Measurements from ENCODE around the gene DNM3. TPM values are rescaled to one million over a fixed set of nuclear protein-coding genes. Genes with fewer than 3 reads are reported as not detected.

DNM3 gene
- total and polyA plus RNA-seq, 2 of the 8 experiments (the other 6 are each of a cell fraction or from before 2014, with no cell fraction given), result 2.0 to 8.5 TPM

GRCh38 chr1:172220376-172220775 is 379.1 kb downstream of the DNM3 start:
- Histone ChIP-seq H3K9ac (replicated peaks in 1 of 4; ENCODE audit: extremely low read depth in 1 of 4, low read depth in 3 of 4, low read length in 3 of 4) (no peak overlapping the region), H4K8ac (ENCODE audit: extremely low read depth, insufficient read depth, low read length) (no peak overlapping the region), H2BK12ac (ENCODE audit: low read depth, low read length) (no peak overlapping the region), H3K4me3 (ENCODE audit: extremely low read depth in 1 of 4, insufficient read depth in 2 of 4, low read depth in 3 of 4, low read length in 4 of 4) (no peak overlapping the region), H3K18ac (ENCODE audit: extremely low read depth, low read length) (no peak overlapping the region), H3K79me2 (ENCODE audit: control insufficient read depth in 1 of 2, insufficient read depth in 2 of 2, low read length in 2 of 2) (no peaks in the 10 kb centered on the region), H3K36me3 (ENCODE audit: control insufficient read depth in 2 of 4, insufficient read depth in 4 of 4, low read length in 3 of 4) (no peaks in the 10 kb centered on the region), H3K4ac (replicated peaks; ENCODE audit: insufficient read length, low read depth, low read length) (no peak overlapping the region), H4K5ac (ENCODE audit: insufficient read length, low read depth, low read length) (no peak overlapping the region), H3K27me3 (replicated peaks in 1 of 4; ENCODE audit: control insufficient read depth in 3 of 4, extremely low read depth in 1 of 4, insufficient read depth in 3 of 4, low read length in 3 of 4) (no peaks in the 10 kb centered on the region), H4K91ac (replicated peaks; ENCODE audit: insufficient read length, low read length) (no peak overlapping the region), H2AK5ac (ENCODE audit: low read depth, low read length) (no peak overlapping the region), H2BK20ac (ENCODE audit: low read length) (no peak overlapping the region), H4K20me1 (replicated peaks in 1 of 2; ENCODE audit: control insufficient read depth in 1 of 2, insufficient read depth in 2 of 2, low read length in 2 of 2) (no peaks in the 10 kb centered on the region), H2BK15ac (ENCODE audit: low read length) (no peak overlapping the region), H3K23ac (ENCODE audit: insufficient read length) (no peak overlapping the region), H3K4me1 (replicated peaks in 1 of 4; ENCODE audit: control insufficient read depth in 3 of 4, insufficient read depth in 4 of 4, low read length in 3 of 4) (no peaks in the 10 kb centered on the region), H3K4me2 (ENCODE audit: insufficient read depth in 1 of 2, low read depth in 2 of 2, low read length in 2 of 2) (no peak overlapping the region), H2BK5ac (ENCODE audit: low read depth, low read length) (no peak overlapping the region), H3K23me2 (ENCODE audit: low read depth, low read length) (no peaks in the 10 kb centered on the region), H2AFZ (ENCODE audit: low read length) (no peak overlapping the region), H3K56ac (replicated peaks; ENCODE audit: insufficient read length, low read depth, low read length) (no peak overlapping the region), H3K9me3 (ENCODE audit: insufficient read depth in 2 of 2, low read depth in 1 of 2, low read length in 1 of 2) (no peaks in the 10 kb centered on the region), H3K79me1 (ENCODE audit: low read depth, low read length) (no peaks in the 10 kb centered on the region), H2BK120ac (replicated peaks; ENCODE audit: low read depth, low read length) (no peak overlapping the region), H3K14ac (ENCODE audit: insufficient read length) (no peak overlapping the region), H3K27ac (ENCODE audit: low read depth, low read length) (no peak overlapping the region)
- POLR2A ChIA-PET (ENCODE audit: partially characterized antibody), result no interaction called here
- 88% methylated on average over 2 of the region's 2 CpGs; no CpG with 5 or more reads in 1 of the 2 experiments for WGBS, 2 experiments (ENCODE audit: extremely low coverage in 1 of 2, insufficient coverage in 1 of 2, insufficient read length in 1 of 2, insufficient replicate concordance in 2 of 2, low coverage in 1 of 2, low lambda C conversion rate in 2 of 2, missing lambda C conversion rate in 1 of 2)
- CTCF ChIA-PET (ENCODE audit: partially characterized antibody), result interaction anchor here (0.6 to 1.5 kb wide), 2 partner anchors 181 to 953 kb away, joined by 3 read pairs; no protein-coding TSS in a partner anchor
- TF ChIP-seq CTCF (IDR thresholded peaks at IDR 0.05; ENCODE audit: control extremely low read depth in 1 of 3, insufficient read depth in 1 of 3, low read depth in 1 of 3, low read length in 3 of 3) (no peak), KDM4A (IDR thresholded peaks at IDR 0.05; ENCODE audit: low read depth, low read length, severe bottlenecking) (no peak), E2F6 (IDR thresholded peaks at IDR 0.05) (no peak), CHD1 (IDR thresholded peaks at IDR 0.05; ENCODE audit: low read depth, low read length) (no peak), MAFK (IDR thresholded peaks at IDR 0.05; ENCODE audit: low read depth, low read length) (no peak), BACH1 (IDR thresholded peaks at IDR 0.05; ENCODE audit: low read length) (no peak), CEBPB (IDR thresholded peaks at IDR 0.05; ENCODE audit: low read depth, low read length) (no peak)
- FAIRE-seq (no peak), DNase-seq (ENCODE audit: low read depth in 1 of 2, low spot score in 2 of 2) (no peak)

Data from H1 (cell line).